GM23338 (cell line): ENCODE measurements around the gene ARHGAP42. TPM values are rescaled to one million over a fixed set of nuclear protein-coding genes. Genes with fewer than 3 reads are reported as not detected.

ENCODE experiments used
- ATAC-seq: fragments of 200-7000 bp; cut with Tn5 transposase; 3 replicates; pipeline ENCODE4 v1.9.1; 2020
- DNase-seq: peaks from one replicate; pipeline ENCODE4 v3.0.0-alpha.2; 2015; ENCODE audit warnings: low spot score
- H2AFZ ChIP-seq: fragments of 200-600 bp; sonication (generic); 2 replicates; pipeline ENCODE4 v1.8.0; 2016; ENCODE audit warnings: antibody characterized with exemption, mild to moderate bottlenecking, moderate library complexity
- H3F3A ChIP-seq: fragments of 200-600 bp; sonication (generic); replicated peaks from 2 replicates; pipeline ENCODE4 v1.8.0; 2017; ENCODE audit warnings: antibody characterized with exemption, mixed run types, low read depth
- H3K27ac ChIP-seq: fragments of 200-600 bp; sonication (generic); 2 replicates; pipeline ENCODE4 v1.6.1; 2016; ENCODE audit warnings: low read depth
- H3K27me3 ChIP-seq: fragments of 200-600 bp; sonication (generic); 2 replicates; pipeline ENCODE4 v1.8.0; 2016; ENCODE audit warnings: mild to moderate bottlenecking, mixed run types, moderate library complexity; ENCODE audit not compliant: insufficient read depth
- H3K36me3 ChIP-seq: fragments of 200-600 bp; sonication (generic); 2 replicates; pipeline ENCODE4 v1.8.0; 2016; ENCODE audit warnings: mild to moderate bottlenecking; ENCODE audit not compliant: insufficient read depth
- H3K4me1 ChIP-seq: fragments of 200-600 bp; sonication (generic); 2 replicates; pipeline ENCODE4 v1.8.0; 2016; ENCODE audit warnings: mild to moderate bottlenecking, moderate library complexity; ENCODE audit not compliant: insufficient read depth
- H3K4me2 ChIP-seq: fragments of 200-600 bp; sonication (generic); 2 replicates; pipeline ENCODE4 v1.7.1; 2017; ENCODE audit warnings: mixed run types
- H3K4me3 ChIP-seq: fragments of 200-600 bp; sonication (generic); 2 replicates; pipeline ENCODE4 v1.6.1; 2016; ENCODE audit warnings: mixed run types
- H3K79me2 ChIP-seq: fragments of 200-600 bp; sonication (generic); replicated peaks from 2 replicates; pipeline ENCODE4 v1.8.0; 2017; ENCODE audit warnings: mild to moderate bottlenecking; ENCODE audit not compliant: insufficient read depth
- H3K9me2 ChIP-seq: fragments of 200-600 bp; sonication (generic); 2 replicates; pipeline ENCODE4 v1.8.0; 2017; ENCODE audit not compliant: insufficient read depth
- H4K20me1 ChIP-seq: fragments of 200-600 bp; sonication (generic); replicated peaks from 2 replicates; pipeline ENCODE4 v1.8.0; 2017; ENCODE audit warnings: mild to moderate bottlenecking; ENCODE audit not compliant: insufficient read depth
- H3K27ac Mint-ChIP-seq: 2 replicates; pipeline ENCODE4 v1.8.0; 2020; ENCODE audit warnings: inconsistent platforms, mild to moderate bottlenecking, moderate library complexity, mixed read lengths
- H3K27me3 Mint-ChIP-seq: 3 replicates; pipeline ENCODE4 v1.8.0; 2022; ENCODE audit warnings: low read depth, mild to moderate bottlenecking, moderate library complexity, mixed read lengths, inconsistent platforms; ENCODE audit not compliant: insufficient read depth, poor library complexity
- H3K36me3 Mint-ChIP-seq: 3 replicates; pipeline ENCODE4 v1.8.0; 2021; ENCODE audit warnings: low read depth, mild to moderate bottlenecking, inconsistent platforms, moderate library complexity, mixed read lengths
- H3K4me1 Mint-ChIP-seq: 3 replicates; pipeline ENCODE4 v1.8.0; 2020; ENCODE audit warnings: mild to moderate bottlenecking, inconsistent platforms, mixed read lengths
- H3K4me3 Mint-ChIP-seq: 3 replicates; pipeline ENCODE4 v1.8.0; 2021; ENCODE audit warnings: moderate library complexity, mild to moderate bottlenecking, inconsistent platforms, mixed read lengths
- H3K9me3 Mint-ChIP-seq: 3 replicates; pipeline ENCODE4 v1.8.0; 2020; ENCODE audit warnings: moderate library complexity, mild to moderate bottlenecking, inconsistent platforms, mixed read lengths
- EZH2 ChIP-seq: fragments of 200-600 bp; sonication (generic); IDR thresholded peaks from one replicate; pipeline ENCODE4 v1.8.0; 2017; ENCODE audit warnings: antibody characterized with exemption, mild to moderate bottlenecking, low read depth; ENCODE audit not compliant: unreplicated experiment
- EZH2phosphoT487 ChIP-seq: fragments of 200-600 bp; sonication (generic); IDR thresholded peaks from one replicate; pipeline ENCODE4 v1.8.1; 2018; ENCODE audit warnings: antibody characterized with exemption; ENCODE audit not compliant: unreplicated experiment
- JUNB ChIP-seq: IDR thresholded peaks from one replicate; pipeline ENCODE4 v1.6.1; 2016; ENCODE audit warnings: antibody characterized with exemption; ENCODE audit not compliant: unreplicated experiment
- NANOG ChIP-seq: IDR thresholded peaks from 2 replicates; pipeline ENCODE4 v1.6.1; 2016; ENCODE audit warnings: antibody characterized with exemption, borderline replicate concordance
- ZNF331 ChIP-seq: fragments of 250-450 bp; sonication (Bioruptor Pico); IDR thresholded peaks from 2 replicates; pipeline ENCODE4 v1.5.0; 2020; ENCODE audit warnings: low read depth, mild to moderate bottlenecking, moderate library complexity
- polyA plus RNA-seq: library from polyadenylated mRNA; unstranded; fragments of >200 nt; fragmentation: Nextera tagmentation; extraction: Ambion mirVana; gene quantifications from 2 replicates; pipeline ENCODE4 v1.2.1, GENCODE V29; 2016
- total RNA-seq: library from RNA; depleted of rRNA; stranded (reverse); fragments of >200 nt; shearing (Covaris generic); gene quantifications from 2 replicates; pipeline ENCODE4 v1.2.3, GENCODE V29; 2014
- TF ChIP-seq, protein P1 (sequence below): IDR thresholded peaks from 2 replicates; pipeline ENCODE4 v1.6.1; 2016; ENCODE audit warnings: antibody characterized with exemption
- TF ChIP-seq, protein P2 (sequence below): fragments of 250-450 bp; sonication (Bioruptor Pico); IDR thresholded peaks from 2 replicates; pipeline ENCODE4 v1.5.0; 2020; ENCODE audit warnings: mild to moderate bottlenecking, moderate library complexity
- TF ChIP-seq, protein P3 (sequence below), 2 experiments: fragments of 200-600 bp in 1 of 2; sonication (generic) in 1 of 2; conservative IDR thresholded peaks; 2 replicates each; pipeline versions ENCODE4 v1.5.1 to v1.6.1; 2016 to 2017; ENCODE audit warnings: antibody characterized with exemption in 2 of 2, low read depth in 2 of 2, mild to moderate bottlenecking in 2 of 2, moderate library complexity in 1 of 2

Gene ARHGAP42
- total and polyA plus RNA-seq, 2 experiments from 2014 or later, result 23.7 to 35.7 TPM

DNA sequence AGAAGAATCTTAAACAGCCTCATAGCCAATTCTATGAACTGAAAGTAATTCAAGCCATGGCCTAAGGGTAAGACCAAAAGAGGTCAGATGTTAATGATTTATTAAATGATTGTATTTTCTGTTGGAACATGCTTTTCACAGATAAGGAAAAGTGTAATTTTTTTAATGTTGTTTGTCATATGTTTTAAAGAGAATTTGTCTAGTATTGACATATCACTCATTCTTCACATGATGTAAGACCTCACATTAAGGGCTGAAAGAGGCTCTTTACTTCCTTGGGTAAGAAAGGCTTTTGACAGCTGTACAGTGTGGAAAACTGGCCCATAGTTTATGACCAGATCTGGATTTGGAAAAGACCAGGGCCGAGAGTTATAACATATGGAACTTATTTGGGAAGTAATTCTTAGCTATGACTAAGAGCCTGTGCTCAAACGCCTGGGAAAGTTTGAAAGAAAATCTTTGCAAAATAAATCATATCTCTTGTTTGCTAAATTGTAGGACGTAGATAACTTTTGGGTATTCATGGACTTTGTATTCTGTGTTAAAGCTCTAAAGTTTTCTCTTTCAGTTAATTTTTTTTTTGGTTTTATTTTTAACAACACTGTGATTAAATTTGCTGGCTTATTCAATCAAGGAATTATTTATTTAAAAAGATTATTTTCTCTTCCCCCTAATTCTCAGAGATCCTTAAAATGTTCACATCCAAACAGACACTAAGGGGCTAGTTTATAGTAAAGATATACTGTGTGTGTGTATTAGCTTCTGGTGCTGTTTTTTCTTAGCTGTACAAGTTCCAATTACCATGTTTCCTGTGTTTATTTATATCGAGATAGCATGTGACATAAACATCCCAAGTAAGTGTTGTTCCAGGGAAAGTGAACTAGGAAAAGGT is 162.2 kb downstream of the ARHGAP42 start:
- Histone ChIP-seq H4K20me1 (no peaks in the 10 kb centered on the region), H3K9me2 (no peaks in the 10 kb centered on the region; the same call in 1 of the 2 replicates), H3K36me3 (no peaks in the 10 kb centered on the region), H3K79me2 (no peaks in the 10 kb centered on the region; the same call in 1 of the 2 replicates), H3K4me1 (no peaks in the 10 kb centered on the region), H2AFZ (no peak overlapping the region), H3K27ac (no peak overlapping the region), H3F3A (no peaks in the 10 kb centered on the region), H3K4me2 (no peak overlapping the region), H3K4me3 (no peak overlapping the region), H3K27me3 (no peaks in the 10 kb centered on the region)
- DNase-seq (no peak), ATAC-seq (no peak)
- H3K4me3 Mint-ChIP-seq, result no peak overlapping the region
- H3K27ac Mint-ChIP-seq, result no peak overlapping the region
- H3K4me1 Mint-ChIP-seq, result peaks cover 6% of the 10 kb centered on the region
- H3K36me3 Mint-ChIP-seq, result no peaks in the 10 kb centered on the region
- no peaks in the 10 kb centered on the region for H3K9me3 Mint-ChIP-seq
- TF ChIP-seq EZH2 (no peak), EZH2phosphoT487 (no peak), JUNB (no peak), NANOG (no peak), ZNF331 (CRISPR knock-in tag) (no peak)
- TF ChIP-seq, protein P1, sequence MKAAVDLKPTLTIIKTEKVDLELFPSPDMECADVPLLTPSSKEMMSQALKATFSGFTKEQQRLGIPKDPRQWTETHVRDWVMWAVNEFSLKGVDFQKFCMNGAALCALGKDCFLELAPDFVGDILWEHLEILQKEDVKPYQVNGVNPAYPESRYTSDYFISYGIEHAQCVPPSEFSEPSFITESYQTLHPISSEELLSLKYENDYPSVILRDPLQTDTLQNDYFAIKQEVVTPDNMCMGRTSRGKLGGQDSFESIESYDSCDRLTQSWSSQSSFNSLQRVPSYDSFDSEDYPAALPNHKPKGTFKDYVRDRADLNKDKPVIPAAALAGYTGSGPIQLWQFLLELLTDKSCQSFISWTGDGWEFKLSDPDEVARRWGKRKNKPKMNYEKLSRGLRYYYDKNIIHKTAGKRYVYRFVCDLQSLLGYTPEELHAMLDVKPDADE, result no peak
- TF ChIP-seq, protein P2, sequence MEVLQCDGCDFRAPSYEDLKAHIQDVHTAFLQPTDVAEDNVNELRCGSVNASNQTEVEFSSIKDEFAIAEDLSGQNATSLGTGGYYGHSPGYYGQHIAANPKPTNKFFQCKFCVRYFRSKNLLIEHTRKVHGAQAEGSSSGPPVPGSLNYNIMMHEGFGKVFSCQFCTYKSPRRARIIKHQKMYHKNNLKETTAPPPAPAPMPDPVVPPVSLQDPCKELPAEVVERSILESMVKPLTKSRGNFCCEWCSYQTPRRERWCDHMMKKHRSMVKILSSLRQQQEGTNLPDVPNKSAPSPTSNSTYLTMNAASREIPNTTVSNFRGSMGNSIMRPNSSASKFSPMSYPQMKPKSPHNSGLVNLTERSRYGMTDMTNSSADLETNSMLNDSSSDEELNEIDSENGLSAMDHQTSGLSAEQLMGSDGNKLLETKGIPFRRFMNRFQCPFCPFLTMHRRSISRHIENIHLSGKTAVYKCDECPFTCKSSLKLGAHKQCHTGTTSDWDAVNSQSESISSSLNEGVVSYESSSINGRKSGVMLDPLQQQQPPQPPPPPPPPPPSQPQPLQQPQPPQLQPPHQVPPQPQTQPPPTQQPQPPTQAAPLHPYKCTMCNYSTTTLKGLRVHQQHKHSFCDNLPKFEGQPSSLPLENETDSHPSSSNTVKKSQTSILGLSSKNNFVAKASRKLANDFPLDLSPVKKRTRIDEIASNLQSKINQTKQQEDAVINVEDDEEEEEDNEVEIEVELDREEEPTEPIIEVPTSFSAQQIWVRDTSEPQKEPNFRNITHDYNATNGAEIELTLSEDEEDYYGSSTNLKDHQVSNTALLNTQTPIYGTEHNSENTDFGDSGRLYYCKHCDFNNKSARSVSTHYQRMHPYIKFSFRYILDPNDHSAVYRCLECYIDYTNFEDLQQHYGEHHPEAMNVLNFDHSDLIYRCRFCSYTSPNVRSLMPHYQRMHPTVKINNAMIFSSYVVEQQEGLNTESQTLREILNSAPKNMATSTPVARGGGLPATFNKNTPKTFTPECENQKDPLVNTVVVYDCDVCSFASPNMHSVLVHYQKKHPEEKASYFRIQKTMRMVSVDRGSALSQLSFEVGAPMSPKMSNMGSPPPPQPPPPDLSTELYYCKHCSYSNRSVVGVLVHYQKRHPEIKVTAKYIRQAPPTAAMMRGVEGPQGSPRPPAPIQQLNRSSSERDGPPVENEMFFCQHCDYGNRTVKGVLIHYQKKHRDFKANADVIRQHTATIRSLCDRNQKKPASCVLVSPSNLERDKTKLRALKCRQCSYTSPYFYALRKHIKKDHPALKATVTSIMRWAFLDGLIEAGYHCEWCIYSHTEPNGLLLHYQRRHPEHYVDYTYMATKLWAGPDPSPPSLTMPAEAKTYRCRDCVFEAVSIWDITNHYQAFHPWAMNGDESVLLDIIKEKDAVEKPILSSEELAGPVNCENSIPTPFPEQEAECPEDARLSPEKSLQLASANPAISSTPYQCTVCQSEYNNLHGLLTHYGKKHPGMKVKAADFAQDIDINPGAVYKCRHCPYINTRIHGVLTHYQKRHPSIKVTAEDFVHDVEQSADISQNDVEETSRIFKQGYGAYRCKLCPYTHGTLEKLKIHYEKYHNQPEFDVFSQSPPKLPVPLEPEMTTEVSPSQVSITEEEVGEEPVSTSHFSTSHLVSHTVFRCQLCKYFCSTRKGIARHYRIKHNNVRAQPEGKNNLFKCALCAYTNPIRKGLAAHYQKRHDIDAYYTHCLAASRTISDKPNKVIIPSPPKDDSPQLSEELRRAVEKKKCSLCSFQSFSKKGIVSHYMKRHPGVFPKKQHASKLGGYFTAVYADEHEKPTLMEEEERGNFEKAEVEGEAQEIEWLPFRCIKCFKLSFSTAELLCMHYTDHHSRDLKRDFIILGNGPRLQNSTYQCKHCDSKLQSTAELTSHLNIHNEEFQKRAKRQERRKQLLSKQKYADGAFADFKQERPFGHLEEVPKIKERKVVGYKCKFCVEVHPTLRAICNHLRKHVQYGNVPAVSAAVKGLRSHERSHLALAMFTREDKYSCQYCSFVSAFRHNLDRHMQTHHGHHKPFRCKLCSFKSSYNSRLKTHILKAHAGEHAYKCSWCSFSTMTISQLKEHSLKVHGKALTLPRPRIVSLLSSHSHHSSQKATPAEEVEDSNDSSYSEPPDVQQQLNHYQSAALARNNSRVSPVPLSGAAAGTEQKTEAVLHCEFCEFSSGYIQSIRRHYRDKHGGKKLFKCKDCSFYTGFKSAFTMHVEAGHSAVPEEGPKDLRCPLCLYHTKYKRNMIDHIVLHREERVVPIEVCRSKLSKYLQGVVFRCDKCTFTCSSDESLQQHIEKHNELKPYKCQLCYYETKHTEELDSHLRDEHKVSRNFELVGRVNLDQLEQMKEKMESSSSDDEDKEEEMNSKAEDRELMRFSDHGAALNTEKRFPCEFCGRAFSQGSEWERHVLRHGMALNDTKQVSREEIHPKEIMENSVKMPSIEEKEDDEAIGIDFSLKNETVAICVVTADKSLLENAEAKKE, result no peak
- TF ChIP-seq, protein P3, sequence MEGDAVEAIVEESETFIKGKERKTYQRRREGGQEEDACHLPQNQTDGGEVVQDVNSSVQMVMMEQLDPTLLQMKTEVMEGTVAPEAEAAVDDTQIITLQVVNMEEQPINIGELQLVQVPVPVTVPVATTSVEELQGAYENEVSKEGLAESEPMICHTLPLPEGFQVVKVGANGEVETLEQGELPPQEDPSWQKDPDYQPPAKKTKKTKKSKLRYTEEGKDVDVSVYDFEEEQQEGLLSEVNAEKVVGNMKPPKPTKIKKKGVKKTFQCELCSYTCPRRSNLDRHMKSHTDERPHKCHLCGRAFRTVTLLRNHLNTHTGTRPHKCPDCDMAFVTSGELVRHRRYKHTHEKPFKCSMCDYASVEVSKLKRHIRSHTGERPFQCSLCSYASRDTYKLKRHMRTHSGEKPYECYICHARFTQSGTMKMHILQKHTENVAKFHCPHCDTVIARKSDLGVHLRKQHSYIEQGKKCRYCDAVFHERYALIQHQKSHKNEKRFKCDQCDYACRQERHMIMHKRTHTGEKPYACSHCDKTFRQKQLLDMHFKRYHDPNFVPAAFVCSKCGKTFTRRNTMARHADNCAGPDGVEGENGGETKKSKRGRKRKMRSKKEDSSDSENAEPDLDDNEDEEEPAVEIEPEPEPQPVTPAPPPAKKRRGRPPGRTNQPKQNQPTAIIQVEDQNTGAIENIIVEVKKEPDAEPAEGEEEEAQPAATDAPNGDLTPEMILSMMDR (conservative IDR thresholded peaks at IDR 0.05; ENCODE audit: low read depth in 2 of 2), result no peak
- H3K27me3 Mint-ChIP-seq, result no peaks in the 10 kb centered on the region
